Keratinocyte (primary cell): ENCODE data around the gene VPS13D. TPM values are rescaled to one million over a fixed set of nuclear protein-coding genes. Genes with fewer than 3 reads are reported as not detected.

Experiments
- DNase-seq: peaks from one replicate; pipeline ENCODE4 v3.0.0-alpha.2; 2011; ENCODE audit warnings: low read depth, missing footprints, low spot score
- FAIRE-seq: peaks from 2 replicates; lab custom pipeline; 2011; peaks lifted over from hg19 to GRCh38; lab: Jason Lieb, UNC
- H2AFZ ChIP-seq: 2 replicates; pipeline ENCODE4 v1.6.0; 2012; ENCODE audit warnings: low read length, control low read depth, inconsistent platforms; ENCODE audit not compliant: control insufficient read depth
- H3K27ac ChIP-seq: 2 replicates; pipeline ENCODE4 v1.5.1; 2011; ENCODE audit warnings: low read length; ENCODE audit not compliant: control insufficient read depth, insufficient read depth
- H3K27me3 ChIP-seq: 3 replicates; pipeline ENCODE4 v1.6.0; 2011; ENCODE audit warnings: low read length; ENCODE audit not compliant: control insufficient read depth, insufficient read depth; ENCODE audit errors: extremely low read depth
- H3K36me3 ChIP-seq, 2 experiments: 2 replicates in 1 of 2; 3 replicates in 1 of 2; pipeline ENCODE4 v1.5.1; 2011; ENCODE audit warnings: low read length in 2 of 2, mild to moderate bottlenecking in 1 of 2; ENCODE audit not compliant: control insufficient read depth in 2 of 2, insufficient read depth in 2 of 2; ENCODE audit errors: extremely low read depth in 1 of 2
- H3K4me1 ChIP-seq: 3 replicates; pipeline ENCODE4 v1.5.1; 2011; ENCODE audit warnings: low read length; ENCODE audit not compliant: control insufficient read depth, insufficient read depth; ENCODE audit errors: extremely low read depth
- H3K4me2 ChIP-seq: 3 replicates; pipeline ENCODE4 v1.6.0; 2011; ENCODE audit warnings: low read depth, low read length; ENCODE audit not compliant: control insufficient read depth, insufficient read depth; ENCODE audit errors: extremely low read depth
- H3K4me3 ChIP-seq, 3 experiments: fragments of 200-600 bp in 1 of 3; sonication (generic) in 1 of 3; 2 replicates in 2 of 3; 3 replicates in 1 of 3; pipeline ENCODE4 v1.5.1; 2011 to 2016; ENCODE audit warnings: low read length in 3 of 3, mild to moderate bottlenecking in 3 of 3, control low read depth in 2 of 3, inconsistent platforms in 1 of 3, low read depth in 1 of 3, mixed read lengths in 1 of 3, mixed run types in 1 of 3, moderate library complexity in 1 of 3; ENCODE audit not compliant: control insufficient read depth in 2 of 3, insufficient read depth in 2 of 3; ENCODE audit errors: extremely low read depth in 1 of 3
- H3K79me2 ChIP-seq: 2 replicates; pipeline ENCODE4 v1.6.0; 2012; ENCODE audit warnings: low read length; ENCODE audit not compliant: control insufficient read depth, insufficient read depth
- H3K9ac ChIP-seq: 3 replicates; pipeline ENCODE4 v1.6.0; 2011; ENCODE audit warnings: low read length; ENCODE audit not compliant: control insufficient read depth, insufficient read depth; ENCODE audit errors: extremely low read depth
- H3K9me1 ChIP-seq: 3 replicates; pipeline ENCODE4 v1.6.0; 2011; ENCODE audit warnings: low read length; ENCODE audit not compliant: control insufficient read depth, insufficient read depth; ENCODE audit errors: extremely low read depth
- H3K9me3 ChIP-seq: 2 replicates; pipeline ENCODE4 v1.5.1; 2012; ENCODE audit warnings: low read depth, low read length; ENCODE audit not compliant: control insufficient read depth
- H4K20me1 ChIP-seq: 3 replicates; pipeline ENCODE4 v1.6.0; 2011; ENCODE audit warnings: low read length; ENCODE audit not compliant: control insufficient read depth, insufficient read depth; ENCODE audit errors: extremely low read depth
- EZH2 ChIP-seq: IDR thresholded peaks from one replicate; pipeline ENCODE4 v1.6.1; 2012; ENCODE audit warnings: inconsistent platforms, mild to moderate bottlenecking, low read length, moderate library complexity
- dilution Hi-C: fragments of 300-500 bp; cut with MboI; formaldehyde crosslinking; loops from one replicate; pipeline ENCODE4 v1.7.0; 2020; ENCODE audit warnings: low sequenced_read_pairs; ENCODE audit not compliant: extremely low pct_ligation_motif_present
- polyA plus RNA-seq, 5 experiments: library from polyadenylated mRNA; depleted of rRNA in 3 of 5; stranded (reverse) in 3 of 5; stranded (forward) in 1 of 5; unstranded in 1 of 5; fragments of >200 nt; gene quantifications; 1 replicate in 1 of 5; 2 replicates in 3 of 5; 3 replicates in 1 of 5; pipeline versions ENCODE4 v1.2.1 to v1.2.3, GENCODE V29; 2011 to 2012; ENCODE audit warnings: missing spikeins in 2 of 5, low read depth in 1 of 5, low replicate concordance in 1 of 5
- TF ChIP-seq, protein P1 (sequence below), 3 experiments: IDR thresholded peaks in 1 of 3; conservative IDR thresholded peaks in 1 of 3; optimal IDR thresholded peaks in 1 of 3; 2 replicates in 2 of 3; 3 replicates in 1 of 3; pipeline versions ENCODE3 to v1.5.1; 2011; ENCODE audit warnings: low read length in 3 of 3, mild to moderate bottlenecking in 3 of 3, moderate library complexity in 2 of 3, control low read depth in 1 of 3, inconsistent platforms in 1 of 3; ENCODE audit not compliant: insufficient read depth in 2 of 3; ENCODE audit errors: extremely low read depth in 1 of 3

VPS13D gene
- polyA plus RNA-seq, 1 donor (not counting 4 experiments of a cell fraction or from before 2014, with no cell fraction given), result 19.0 TPM

- no peak for TF ChIP-seq EZH2
- Histone ChIP-seq H3K27ac (no peak overlapping the region), H3K36me3 (no peaks in the 10 kb centered on the region), H3K9me1 (no peaks in the 10 kb centered on the region), H3K9me3 (no peaks in the 10 kb centered on the region), H4K20me1 (no peaks in the 10 kb centered on the region), H2AFZ (no peak overlapping the region), H3K27me3 (peaks cover 35% of the 10 kb centered on the region), H3K4me2 (no peak overlapping the region), H3K79me2 (no peaks in the 10 kb centered on the region), H3K4me1 (no peaks in the 10 kb centered on the region), H3K4me3 (no peak overlapping the region), H3K9ac (no peak overlapping the region)
- no peak for FAIRE-seq
- no peak for DNase-seq
- dilution Hi-C loops, result no loop called here
Observed at GRCh38 chr1:12188115-12188514, 41.7 kb upstream of the VPS13D start.

GRCh38 chr1:12188657-12189327, 41.0 kb upstream of the VPS13D start:
- TF ChIP-seq EZH2, result no peak
- TF ChIP-seq, protein P1, sequence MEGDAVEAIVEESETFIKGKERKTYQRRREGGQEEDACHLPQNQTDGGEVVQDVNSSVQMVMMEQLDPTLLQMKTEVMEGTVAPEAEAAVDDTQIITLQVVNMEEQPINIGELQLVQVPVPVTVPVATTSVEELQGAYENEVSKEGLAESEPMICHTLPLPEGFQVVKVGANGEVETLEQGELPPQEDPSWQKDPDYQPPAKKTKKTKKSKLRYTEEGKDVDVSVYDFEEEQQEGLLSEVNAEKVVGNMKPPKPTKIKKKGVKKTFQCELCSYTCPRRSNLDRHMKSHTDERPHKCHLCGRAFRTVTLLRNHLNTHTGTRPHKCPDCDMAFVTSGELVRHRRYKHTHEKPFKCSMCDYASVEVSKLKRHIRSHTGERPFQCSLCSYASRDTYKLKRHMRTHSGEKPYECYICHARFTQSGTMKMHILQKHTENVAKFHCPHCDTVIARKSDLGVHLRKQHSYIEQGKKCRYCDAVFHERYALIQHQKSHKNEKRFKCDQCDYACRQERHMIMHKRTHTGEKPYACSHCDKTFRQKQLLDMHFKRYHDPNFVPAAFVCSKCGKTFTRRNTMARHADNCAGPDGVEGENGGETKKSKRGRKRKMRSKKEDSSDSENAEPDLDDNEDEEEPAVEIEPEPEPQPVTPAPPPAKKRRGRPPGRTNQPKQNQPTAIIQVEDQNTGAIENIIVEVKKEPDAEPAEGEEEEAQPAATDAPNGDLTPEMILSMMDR (optimal IDR thresholded peaks at IDR 0.05 in 1 of 3, IDR thresholded peaks at IDR 0.05 in 1 of 3, conservative IDR thresholded peaks at IDR 0.05 in 1 of 3; ENCODE audit: extremely low read depth in 1 of 3, insufficient read depth in 2 of 3, low read length in 3 of 3), result no peak
- Histone ChIP-seq H3K27ac (no peak overlapping the region), H3K4me1 (no peaks in the 10 kb centered on the region), H3K36me3 (no peaks in the 10 kb centered on the region), H4K20me1 (no peaks in the 10 kb centered on the region), H2AFZ (no peak overlapping the region), H3K4me2 (no peak overlapping the region), H3K79me2 (no peaks in the 10 kb centered on the region), H3K4me3 (no peak overlapping the region), H3K9ac (no peak overlapping the region), H3K27me3 (peaks cover 37% of the 10 kb centered on the region), H3K9me3 (no peaks in the 10 kb centered on the region), H3K9me1 (no peaks in the 10 kb centered on the region)
- DNase-seq (no peak), FAIRE-seq (no peak)
- dilution Hi-C loops, result no loop called here

DNA sequence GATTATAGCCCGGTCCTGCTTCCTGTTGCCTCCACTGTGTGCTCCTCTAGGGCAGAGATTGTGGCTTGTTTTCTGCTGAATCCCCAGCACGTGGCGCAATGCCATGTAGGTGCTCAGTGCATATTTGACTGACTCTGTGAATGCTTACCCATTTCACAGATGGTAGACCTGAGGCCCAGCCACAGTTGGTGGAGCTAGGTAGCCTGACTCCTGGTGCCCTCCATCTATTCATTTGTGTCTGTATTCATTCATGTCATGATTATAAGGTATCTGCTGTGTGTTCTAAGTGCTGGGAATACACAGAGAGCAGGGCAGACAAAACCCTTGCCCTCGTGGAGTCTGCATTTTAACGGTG, 40.5 kb upstream of the VPS13D start:
- FAIRE-seq, result no peak
- TF ChIP-seq, protein P1 (optimal IDR thresholded peaks at IDR 0.05 in 1 of 3, IDR thresholded peaks at IDR 0.05 in 1 of 3, conservative IDR thresholded peaks at IDR 0.05 in 1 of 3; ENCODE audit: extremely low read depth in 1 of 3, insufficient read depth in 2 of 3, low read length in 3 of 3), result no peak
- TF ChIP-seq EZH2, result no peak
- Histone ChIP-seq H3K9me3 (no peaks in the 10 kb centered on the region), H3K4me3 (no peak overlapping the region), H3K36me3 (no peaks in the 10 kb centered on the region), H3K9me1 (no peaks in the 10 kb centered on the region), H3K4me1 (no peaks in the 10 kb centered on the region), H3K79me2 (no peaks in the 10 kb centered on the region), H3K9ac (no peak overlapping the region), H2AFZ (no peak overlapping the region), H3K27ac (no peak overlapping the region), H3K4me2 (no peak overlapping the region), H3K27me3 (peaks cover 33% of the 10 kb centered on the region), H4K20me1 (no peaks in the 10 kb centered on the region)
- DNase-seq, result no peak
- dilution Hi-C loops, result no loop called here
